Measurements from ENCODE around the gene MAPK8IP2.
A peak's percentile ranks its signal among the peaks of the same experiment; 100 is the strongest.

MAPK8IP2 gene

GRCh38 chr22:50576070-50576469, 24.5 kb upstream of the MAPK8IP2 start:
- no peak for DNase-seq

- no peak for DNase-seq
Observed at GRCh38 chr22:50576806-50577696, 23.5 kb upstream of the MAPK8IP2 start.

- no peak for DNase-seq
Observed at GRCh38 chr22:50577697-50577986, 23.0 kb upstream of the MAPK8IP2 start.

GRCh38 chr22:50577987-50578775, 22.4 kb upstream of the MAPK8IP2 start, which contains the start of gene CPT1B:
CPT1B (minus strand) TSS chr22:50578427; CDS start chr22:50577915, 512 bp downstream.
- DNase-seq = no peak

GRCh38 chr22:50578776-50579310, 21.8 kb upstream of the MAPK8IP2 start:
- DNase-seq = no peak

DNA sequence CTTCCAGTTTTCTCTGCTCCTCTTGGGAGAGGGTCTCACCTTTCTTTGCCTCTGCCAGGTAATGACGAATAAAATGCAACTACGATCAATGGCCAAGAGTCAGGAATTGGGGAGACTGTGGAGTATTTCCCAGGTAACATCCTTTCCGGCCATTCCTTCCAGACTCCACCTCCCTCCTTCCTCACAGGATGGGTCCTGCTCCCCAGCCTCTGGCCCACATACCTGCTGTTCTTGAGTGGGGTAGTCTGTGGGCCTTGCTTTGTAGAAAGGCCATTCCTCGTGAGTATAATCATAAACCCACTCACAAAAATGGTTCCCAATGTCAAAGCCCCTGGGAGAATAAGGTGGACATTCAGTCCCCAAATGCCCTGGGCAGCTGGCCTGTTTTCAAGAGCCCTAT, 20.8 kb upstream of the MAPK8IP2 start:
- no peak for DNase-seq

- DNase-seq = no peak
Observed at GRCh38 chr22:50581031-50581949, 19.3 kb upstream of the MAPK8IP2 start.

GRCh38 chr22:50581950-50582492, 18.6 kb upstream of the MAPK8IP2 start:
- DNase-seq = no peak

DNA sequence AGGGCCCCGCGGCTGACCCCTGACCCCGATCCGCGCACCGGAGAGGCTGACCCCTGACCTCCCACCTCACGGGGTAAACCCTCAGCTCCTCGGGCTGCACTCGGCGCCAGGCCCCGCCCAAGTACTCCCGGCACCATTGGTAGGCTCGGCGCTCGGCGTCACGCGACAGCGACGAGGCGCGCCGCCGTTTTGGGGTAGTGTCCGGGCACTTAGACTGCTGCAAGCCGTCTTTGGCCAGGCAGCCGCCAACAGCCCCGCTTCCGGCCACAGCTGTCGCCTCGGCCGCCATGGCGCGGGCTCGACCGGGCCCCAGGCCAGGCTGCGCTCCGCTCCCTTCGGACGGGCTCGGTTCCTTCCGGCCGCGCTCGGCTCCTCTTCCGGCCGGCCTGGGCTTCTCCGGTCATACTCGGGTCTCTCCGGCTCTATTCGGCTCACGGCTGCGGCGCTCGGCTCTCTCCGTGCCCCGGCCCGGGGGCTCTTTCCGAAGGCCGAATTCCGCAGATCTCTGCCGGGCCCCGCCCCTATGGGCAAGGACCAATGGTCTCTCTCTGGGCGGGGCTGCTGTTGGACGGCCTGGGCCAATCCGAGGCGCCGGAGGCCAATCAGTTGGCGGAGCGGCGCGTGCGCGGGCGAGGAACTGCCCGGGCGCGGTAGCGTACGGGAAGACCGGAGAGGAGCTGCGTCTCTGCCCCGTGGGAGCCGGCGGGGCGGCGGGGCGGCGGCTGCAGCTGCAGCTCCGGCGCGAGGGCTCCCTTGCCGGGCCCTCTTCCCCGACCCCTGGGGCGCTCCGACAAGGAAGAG, 17.9 kb upstream of the MAPK8IP2 start, which contains the start of gene CHKB:
Gene CHKB, minus strand, starts transcription at position 357 of the 801 bp plus-strand sequence. Its CDS starts 68 bp downstream, at position 289.
- DNase-seq = peak; percentile 94 to 99 (median 96)

GRCh38 chr22:50583294-50583861, 17.2 kb upstream of the MAPK8IP2 start:
- no peak for DNase-seq

GRCh38 chr22:50584106-50585096, 16.2 kb upstream of the MAPK8IP2 start:
- no peak for DNase-seq

GRCh38 chr22:50585238-50585637, 15.4 kb upstream of the MAPK8IP2 start:
- DNase-seq = no peak

GRCh38 chr22:50585781-50586180, 14.8 kb upstream of the MAPK8IP2 start:
- no peak for DNase-seq

DNA sequence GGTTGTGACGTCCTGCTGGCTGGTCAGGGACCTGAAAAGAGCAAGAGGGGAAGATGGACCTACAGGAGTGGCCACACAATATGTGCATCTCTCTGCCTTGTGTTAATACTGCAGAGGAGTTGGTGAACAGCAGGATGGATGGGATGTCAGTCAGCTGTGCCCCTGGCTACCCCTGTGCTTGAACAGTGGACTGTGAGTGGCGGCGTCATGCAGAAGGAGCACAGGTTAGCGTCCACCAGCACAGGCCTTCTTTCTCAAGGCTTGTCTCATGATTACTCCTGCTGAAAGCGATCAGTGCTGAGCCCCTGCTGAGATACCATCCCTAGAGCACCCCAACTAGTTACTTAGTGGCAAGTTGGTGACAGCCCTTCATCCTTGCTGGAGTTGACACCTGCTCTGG, 14.2 kb upstream of the MAPK8IP2 start:
- no peak for DNase-seq

DNA sequence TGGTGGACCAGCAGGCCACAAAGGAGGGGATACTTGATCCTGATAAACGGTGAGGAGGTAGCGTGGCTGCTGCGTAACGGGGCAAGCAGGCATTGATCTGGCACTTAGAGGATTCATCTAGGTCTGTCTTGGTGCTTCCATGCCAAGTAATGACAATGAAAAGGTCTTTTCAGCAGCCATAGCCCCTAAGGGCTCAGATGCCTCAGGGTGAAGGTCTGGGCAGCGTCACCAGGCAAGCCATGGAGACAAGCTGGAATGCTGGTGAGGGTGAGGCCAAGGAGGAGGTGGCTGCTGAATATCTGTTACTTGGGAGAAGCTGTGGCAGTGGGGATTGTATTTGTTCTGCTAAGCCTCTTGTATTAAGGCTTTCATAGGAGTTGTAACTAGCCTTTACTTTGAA, 13.2 kb upstream of the MAPK8IP2 start:
- no peak for DNase-seq

GRCh38 chr22:50595189-50595588, 5.4 kb upstream of the MAPK8IP2 start:
- no peak for DNase-seq

- DNase-seq = no peak
Observed at GRCh38 chr22:50597097-50597496, 3.5 kb upstream of the MAPK8IP2 start.

DNA sequence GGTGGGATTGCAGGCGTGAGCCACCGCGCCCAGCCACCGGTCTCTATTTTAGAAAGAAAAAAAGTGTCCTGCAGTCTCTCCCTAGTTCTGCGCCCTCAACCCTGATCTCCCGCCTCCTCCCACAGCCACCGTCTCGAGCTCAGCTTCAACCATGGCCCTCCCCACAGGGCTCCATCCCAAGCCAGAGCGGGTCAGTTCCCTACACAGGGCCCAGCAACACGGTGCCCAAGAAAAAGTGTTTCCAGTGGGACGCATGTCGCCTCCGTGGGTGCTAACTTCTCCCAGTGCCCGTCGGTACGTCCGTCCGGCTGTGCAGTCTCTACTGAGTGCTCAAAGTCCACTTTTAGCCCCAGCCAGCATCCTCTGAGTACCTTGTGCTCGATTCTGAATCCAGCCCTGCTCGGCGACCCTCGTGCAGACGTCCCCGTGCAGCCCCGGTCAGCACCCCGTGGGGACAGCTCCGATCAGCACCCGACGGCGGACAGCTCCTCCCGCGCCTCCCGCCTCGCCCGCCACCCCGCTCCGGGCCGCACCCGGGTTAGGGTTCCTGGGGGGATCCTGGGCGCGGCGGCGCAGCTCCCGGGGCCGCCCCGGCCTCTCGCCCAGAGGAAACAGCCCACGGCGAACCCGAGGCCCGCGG, 657 bp upstream of the MAPK8IP2 start:
- peak; percentile 28 to 47 (median 36) for DNase-seq

Data from activated CD4-positive, CD25-positive, alpha-beta regulatory T cell (primary cell).